Measurements from ENCODE around the gene MAPKBP1.

Gene MAPKBP1

DNA sequence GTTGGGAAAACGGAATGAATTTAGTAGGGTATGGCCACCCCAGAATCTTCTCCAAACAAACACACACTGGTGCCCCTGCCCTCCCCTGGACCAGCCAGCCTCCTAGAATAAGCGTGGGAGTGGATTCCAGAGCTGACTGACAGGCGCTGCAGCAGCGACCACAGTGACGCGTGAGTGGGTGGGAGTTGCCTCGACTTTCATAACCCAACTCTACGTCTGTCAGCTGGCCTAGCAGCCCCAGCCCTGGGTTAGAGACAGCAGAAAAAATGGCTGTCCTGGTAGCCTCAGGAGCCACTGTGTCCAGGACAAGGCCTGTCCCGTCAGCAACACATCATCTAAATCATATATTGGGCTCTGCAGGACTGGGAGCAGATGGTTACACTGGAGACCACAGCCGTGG, 74.3 kb downstream of the MAPKBP1 start:
- DNase-seq (ENCODE audit: low spot score) = no peak

DNA sequence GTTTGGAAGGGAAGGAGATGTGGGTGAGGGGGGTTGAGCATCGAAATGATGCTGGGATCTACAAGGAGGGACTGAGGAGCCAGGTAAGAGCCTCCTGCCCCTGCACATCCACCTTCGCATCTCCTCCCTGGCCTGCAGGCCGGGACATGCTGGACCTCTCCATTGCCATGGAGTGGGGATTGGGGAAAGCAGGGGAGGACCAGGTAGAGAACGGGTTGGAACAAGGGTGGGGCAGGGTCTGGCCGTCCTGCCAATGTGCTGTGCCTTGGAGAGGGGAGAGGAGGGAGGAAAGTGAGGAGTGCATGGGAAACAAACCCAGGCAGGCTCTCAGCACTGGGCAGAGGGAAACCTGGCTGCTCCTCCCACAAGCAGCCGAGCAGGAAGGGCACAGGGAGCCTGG, 74.9 kb downstream of the MAPKBP1 start:
- DNase-seq (ENCODE audit: low spot score) = no peak

DNA sequence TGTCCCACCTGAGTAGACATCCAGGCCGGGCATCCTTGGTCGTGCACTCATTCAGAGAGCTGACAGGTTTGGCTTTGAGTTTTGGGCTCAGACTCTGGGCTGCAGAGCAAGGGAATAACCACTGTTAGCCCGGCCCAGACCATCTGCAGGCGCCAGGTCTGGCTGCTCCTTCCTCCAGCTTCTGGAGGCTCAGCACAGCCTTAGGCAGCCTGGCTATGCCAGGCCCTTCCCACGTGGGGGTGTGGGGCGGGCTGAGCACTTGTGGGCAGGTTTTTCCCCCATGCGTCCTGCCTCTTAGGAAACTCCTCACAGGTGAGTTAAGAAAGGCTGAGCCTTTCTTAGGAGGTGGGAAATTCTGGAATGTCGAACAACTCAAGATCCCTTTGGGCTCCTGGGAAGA, 75.6 kb downstream of the MAPKBP1 start:
- DNase-seq (ENCODE audit: low spot score) = no peak

DNA sequence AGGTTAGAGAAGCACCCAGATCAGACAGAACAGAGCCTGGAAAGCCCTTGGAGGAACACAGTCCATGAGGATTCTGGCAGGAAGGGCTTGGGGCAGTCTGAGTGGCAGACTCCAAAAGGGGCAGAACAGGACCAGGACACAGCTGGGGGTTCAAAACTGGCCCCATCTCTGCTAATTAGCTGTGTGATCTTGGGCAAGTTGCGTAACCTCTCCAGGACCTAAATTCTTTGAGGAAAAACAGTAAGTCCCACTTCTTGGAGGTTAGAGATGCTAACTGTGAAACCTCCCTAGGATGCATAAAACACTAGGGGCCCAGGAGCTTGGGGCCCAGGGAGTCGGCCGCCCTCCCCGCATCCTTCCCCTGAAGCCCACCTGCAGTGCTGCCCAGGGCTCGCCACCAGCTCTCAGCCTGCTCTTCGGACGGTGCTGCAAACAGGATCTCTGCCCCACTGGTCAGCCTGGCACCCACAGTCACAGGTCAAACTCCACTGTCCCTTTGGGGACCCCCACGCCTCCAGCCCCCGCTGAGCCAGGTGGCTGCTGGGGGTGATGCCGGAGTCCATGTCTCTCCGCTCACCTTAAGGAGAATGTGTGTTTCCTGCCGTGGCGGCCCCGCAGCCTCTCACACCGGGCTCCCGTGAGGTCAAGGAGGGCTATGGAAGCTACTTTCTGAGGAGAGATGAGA, 76.3 kb downstream of the MAPKBP1 start:
- no peak for DNase-seq (ENCODE audit: low spot score)

DNA sequence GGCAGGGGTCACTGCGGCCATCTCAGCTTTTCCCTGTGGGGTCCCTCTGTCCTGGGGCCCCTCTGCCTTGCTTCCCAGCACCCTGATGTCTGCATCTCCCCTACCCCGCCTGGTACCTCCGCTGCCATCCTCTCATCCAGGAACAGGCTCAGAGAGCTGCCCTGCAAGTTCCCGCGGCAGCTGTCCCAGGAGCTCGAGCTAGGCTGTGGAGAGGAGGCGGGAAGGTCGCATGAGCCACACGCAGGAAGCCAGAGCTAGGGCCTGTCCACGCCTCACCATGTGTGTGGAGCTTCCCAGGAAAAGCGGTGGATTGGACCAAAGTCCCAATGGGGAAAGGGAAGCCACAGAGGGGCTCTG, 76.9 kb downstream of the MAPKBP1 start:
- DNase-seq (ENCODE audit: low spot score) = no peak

DNA sequence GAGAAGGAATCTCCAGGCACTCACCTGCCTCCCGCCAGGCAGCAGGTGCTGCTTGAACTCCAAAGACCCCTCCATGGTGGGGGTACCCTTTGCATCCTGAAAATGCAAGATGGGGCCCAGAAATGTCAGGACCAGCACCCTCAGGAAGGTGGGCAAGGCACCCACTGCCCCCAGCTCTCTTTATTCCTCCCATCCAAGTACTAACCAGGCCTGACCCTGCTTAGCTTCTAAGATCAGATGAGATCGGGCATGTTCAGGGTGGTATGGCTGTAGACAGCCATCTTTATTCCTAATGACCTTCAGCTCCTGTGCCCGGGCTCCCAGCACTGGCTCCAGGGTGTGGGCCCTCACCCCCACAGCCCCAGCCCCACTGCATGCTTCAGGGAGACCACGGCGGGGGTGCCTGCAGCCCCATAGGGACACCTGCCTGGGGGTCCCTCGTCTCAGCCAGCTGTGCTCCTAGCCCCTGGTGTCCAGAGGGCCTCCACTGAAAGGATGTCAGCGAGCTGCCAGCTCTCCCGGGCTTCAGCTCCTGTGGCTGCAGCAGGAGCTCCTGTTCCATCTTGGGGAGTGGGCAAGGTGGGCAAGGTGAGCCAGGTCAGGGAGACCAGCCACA, 77.6 kb downstream of the MAPKBP1 start:
- DNase-seq (ENCODE audit: low spot score) = no peak

DNA sequence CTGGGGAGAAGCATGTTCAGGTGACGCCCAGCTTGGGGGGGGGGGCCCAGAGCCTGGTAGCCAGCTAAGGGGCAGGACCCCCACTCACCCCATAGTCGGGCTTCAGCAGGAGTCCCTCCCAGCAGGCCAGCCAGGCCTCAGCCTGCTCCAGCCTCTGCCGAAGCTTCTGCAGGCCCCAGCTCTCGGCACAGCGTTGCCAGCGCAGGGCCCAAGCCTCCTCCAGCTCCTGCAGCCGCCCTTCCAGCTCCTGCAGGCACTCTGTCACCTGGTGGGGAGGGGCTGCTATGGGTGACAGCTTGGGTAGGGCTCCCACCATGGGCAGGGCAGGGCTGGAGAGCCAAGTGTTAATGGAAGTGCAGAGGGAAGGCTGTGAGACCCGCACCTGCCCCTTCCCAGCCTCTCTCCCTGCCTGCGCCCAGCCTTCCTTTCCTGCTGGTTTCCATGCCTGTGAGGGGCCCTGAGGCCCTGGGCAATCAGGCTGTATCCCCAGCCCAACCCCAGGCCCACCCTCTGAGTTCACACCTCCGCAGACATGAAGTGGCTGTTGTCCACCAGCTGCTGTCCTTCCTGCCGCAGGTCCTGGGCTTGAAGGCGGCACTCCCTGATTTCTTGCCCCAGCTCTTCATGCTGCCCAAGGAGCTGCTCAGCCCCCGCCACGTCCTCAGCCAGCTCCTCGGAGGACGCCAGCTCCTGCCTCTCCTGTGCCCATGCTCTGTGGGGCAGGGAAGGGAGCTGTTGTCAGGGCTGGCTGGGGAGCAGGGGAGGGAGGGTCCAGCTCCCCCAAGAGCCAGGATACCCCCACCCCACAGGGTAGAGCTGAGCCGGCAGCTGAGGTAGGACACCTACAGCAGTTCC, 78.7 kb downstream of the MAPKBP1 start:
- no peak for DNase-seq (ENCODE audit: low spot score)

DNA sequence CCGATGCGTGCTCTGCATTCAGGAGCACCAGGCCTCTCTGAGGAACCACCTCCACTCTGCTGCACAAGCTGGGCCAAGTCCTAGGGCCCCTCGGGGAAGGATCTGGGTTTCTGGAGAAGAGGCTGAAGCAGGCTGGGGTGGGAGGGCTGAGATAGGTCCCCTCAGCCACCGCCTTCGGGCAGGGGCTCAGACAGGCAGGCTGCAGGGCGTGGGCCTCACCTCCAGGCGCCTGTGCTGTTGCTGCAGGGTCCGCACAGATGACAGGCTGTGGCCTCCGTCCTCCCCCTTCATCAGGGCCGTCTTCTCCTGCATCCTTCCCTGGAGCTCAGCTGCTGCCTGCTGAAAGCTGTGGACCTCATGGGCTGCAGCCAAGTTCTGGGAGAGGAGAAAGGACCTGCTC, 79.5 kb downstream of the MAPKBP1 start:
- no peak for DNase-seq (ENCODE audit: low spot score)

DNA sequence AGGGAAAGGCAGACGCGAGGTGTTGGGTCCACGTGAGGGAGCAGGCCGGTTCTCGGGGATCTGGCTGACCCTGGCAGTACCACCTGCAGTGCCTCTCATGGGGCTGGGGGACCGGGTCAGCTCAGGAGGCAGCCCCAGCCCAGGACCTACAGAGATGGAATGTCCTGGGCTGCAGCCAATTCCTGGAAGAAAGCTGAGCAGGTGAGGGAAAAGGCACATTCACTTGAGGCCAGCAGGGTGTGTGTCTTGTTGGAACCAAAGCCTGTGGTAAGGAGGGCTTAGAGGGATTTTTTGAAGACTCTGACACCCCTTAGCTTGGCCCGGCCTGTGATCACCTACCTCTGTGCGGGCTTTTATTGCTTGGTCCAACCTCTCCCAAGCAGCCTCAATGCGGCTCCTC, 80.2 kb downstream of the MAPKBP1 start:
- DNase-seq (ENCODE audit: low spot score) = no peak

DNA sequence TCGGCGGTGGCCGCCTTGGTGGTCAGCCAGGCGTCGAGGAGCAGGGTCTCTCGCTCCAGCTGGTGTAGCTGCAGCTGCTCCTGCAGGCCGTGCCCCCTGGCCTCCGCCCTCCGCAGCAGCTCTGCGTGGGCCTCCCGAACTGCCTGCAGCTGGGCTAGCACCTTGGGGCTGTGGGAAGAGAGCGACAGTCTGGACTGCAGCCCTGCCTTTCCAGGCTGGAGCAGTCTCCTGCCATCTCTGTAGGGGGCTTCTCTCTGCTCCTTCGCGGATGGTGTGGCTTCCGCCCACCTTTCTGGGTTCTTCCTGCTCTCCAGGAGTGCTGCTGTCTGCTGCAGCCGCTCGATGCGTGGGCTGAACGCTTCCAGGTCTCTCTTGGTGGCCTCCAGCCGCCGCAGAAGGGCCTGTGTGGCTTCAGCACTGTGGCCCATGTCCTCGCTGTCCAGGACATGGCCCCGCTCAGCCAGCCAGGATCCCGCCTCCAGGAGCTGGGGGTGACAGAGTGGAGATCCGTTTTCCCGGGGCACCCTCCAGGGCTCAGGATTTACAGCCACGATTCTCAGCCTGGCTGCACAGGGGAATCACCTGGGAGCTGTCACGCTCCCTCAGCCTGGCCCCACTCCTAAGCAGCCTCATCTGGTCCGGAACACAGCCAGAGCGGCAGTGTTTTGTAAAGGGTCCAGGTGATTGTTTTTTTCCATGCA, 81.1 kb downstream of the MAPKBP1 start:
- DNase-seq (ENCODE audit: low spot score) = no peak

DNA sequence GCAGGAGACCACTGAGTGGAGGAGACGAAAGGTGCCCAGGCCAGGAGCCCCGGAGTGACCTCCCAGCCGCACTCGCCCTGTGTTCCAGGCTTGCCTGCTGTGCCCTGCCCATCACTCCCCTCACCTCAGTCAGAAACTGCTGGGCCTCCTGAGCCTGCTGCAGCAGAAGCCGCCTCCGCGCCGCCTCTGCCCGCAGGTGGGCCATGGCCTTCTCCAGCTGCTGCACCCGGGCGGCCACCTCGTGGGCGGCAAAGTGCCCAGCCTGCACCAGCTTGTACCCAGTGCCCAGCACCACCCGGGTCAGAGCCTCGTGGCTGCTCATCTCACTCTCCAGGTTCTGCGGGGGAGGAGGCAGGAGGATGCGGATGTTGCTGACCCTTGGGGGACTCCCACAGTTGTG, 82.0 kb downstream of the MAPKBP1 start:
- DNase-seq (ENCODE audit: low spot score) = no peak

DNA sequence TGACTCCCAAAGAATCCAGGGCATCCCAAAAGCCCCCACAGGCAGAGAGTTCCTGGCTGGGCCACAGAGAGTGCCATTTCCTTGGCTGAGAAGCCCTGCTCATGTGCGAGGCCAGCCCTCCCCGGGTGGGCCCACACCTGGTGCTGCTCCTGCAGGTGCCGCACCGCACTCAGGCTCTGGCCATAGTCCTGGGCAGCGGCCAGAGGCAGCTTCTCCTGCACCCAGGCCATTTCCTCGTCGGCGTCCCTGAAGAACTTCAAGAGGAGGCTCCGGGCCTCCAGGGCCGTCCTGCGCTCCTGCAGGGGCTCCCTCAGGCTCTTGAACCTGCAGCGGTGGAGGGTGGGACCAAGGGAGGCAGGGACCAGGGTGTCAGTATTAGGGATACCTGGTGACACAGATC, 82.4 kb downstream of the MAPKBP1 start:
- DNase-seq (ENCODE audit: low spot score) = no peak

DNA sequence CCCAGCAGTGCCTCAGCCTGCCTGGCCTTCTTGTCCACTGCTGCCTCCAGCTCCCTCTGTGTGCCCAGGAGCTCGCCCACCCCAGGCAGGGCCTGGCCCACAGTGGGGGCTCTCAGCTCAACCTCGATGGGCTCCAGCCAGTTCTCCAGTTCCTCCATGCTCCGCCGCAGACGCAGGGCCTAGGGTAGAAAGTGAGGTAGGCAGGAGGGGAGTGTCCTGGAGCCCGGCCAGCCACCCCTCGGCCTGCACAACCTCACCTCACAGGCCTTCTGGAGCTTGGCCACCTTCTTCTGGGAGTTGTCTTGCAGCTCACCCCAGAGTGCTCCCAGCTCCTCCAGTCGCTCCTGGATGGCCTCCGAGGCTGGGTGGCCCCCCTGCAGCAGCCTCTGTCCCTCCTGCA, 83.0 kb downstream of the MAPKBP1 start:
- DNase-seq (ENCODE audit: low spot score) = no peak

DNA sequence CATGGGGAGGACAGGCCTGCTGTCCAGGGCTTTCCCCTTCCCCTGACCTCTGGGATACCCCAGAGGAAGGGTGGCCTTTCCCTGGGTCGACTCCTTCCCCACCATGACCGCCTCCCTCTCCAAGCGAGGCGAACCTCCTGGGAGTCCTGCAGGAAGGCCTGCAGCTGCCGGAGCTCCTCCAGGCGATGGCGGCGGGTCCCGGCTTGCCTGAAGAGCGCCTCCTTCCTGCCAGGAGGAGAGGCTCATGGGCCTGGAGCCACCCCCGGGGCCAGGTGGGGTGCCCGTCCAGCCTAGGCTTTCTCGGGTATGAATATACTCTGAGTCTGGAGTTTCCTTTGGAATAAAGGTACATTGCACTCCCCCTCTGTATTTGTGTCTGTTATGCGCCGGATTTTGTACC, 84.5 kb downstream of the MAPKBP1 start:
- no peak for DNase-seq (ENCODE audit: low spot score)

DNA sequence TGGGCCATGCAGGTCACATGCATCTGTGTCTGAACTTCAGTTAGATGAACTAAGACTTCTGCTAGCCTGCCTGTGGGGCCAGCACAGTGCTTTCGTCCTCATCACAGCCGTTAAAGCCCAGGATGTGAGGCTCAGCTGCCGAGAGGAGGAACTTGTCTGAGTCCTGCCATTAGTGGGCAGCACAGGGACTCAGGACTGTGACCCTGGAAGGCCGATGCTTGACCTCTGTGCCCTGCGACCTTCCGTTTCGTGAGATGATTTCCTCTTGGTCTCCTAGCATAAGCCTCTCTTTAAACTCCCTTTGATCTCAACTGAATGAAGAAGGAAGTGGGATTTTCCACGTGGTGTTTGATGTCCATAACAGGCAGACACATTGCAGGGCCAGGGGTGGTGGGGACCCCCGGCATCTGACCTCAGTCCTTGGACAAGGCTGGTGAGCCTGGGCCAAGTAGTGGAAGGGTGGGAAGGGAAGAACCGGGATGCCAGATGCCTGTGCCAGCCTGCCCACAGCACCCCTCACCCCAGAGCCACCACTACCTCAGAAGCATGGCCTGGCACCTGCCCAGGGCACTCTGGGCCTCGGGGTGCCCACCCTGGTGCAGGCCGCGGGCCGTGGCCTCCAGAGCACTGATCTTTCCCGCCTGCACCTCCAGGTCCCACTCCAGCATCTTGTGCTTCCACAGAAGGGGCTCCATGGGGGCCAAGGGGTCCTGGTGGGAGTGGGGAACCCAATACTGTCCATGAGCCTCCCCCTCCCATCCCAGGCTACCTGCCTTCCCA, 86.0 kb downstream of the MAPKBP1 start:
- DNase-seq (ENCODE audit: low spot score) = no peak

DNA sequence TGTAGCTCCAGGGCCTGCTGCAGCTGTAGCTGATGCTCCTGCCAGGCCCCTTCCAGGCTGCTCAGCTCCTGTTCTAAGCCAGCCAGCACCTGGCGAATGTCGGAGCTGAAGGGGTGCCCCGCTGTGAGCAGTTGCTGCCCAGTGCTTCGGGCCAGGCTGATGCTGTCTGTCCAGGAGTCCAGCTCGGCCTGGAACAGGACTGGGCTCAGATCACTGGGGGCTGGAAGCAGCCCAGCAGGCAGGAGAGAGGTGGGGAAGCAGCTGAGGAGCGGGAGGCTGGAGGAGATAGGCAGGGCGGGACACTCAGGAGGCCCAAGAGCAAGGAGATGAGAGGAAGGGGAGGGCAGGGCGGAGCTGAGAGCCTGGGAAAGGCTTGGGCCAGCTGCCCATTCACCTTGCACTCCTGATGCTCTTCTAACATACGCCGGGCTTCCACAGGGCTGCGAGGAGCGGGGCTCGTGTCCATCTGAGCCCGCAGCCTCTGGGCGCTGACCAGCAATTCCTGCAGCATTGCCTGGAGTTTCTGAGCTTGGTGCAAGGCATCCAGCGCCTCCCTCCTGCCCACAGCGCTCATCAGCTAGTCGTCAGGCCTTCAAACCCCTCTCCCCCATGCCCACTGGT, 87.6 kb downstream of the MAPKBP1 start:
- DNase-seq (ENCODE audit: low spot score) = no peak

DNA sequence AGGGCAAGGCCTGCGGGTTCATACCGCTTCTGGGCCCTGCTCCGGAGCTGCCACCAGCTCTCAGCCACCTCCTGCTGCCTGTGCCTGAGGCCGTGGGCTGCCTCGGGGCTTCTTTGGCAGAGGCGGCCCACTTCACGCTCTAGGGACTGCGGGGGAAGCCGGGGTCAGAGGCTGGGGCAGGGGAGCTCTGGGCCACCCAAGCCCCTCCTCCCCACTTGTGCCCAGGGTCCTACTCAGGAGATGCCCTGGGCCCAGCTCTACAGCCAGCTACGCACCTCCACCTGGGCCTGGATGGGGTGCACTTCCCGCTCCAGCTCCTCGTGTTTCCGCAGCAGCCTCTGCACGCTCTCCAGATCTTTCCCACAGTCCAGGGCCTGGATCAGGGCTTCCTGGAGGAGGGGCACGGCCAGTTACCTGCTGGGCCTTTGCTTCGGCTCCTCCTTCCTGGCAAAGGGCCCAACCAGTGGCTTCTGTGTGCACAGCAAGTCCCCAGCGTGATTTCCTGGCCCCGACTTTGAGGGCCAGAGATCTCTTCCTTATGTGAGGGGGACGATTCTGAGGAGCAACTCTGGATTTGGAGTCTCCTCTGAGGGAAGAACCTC, 88.3 kb downstream of the MAPKBP1 start:
- no peak for DNase-seq (ENCODE audit: low spot score)

DNA sequence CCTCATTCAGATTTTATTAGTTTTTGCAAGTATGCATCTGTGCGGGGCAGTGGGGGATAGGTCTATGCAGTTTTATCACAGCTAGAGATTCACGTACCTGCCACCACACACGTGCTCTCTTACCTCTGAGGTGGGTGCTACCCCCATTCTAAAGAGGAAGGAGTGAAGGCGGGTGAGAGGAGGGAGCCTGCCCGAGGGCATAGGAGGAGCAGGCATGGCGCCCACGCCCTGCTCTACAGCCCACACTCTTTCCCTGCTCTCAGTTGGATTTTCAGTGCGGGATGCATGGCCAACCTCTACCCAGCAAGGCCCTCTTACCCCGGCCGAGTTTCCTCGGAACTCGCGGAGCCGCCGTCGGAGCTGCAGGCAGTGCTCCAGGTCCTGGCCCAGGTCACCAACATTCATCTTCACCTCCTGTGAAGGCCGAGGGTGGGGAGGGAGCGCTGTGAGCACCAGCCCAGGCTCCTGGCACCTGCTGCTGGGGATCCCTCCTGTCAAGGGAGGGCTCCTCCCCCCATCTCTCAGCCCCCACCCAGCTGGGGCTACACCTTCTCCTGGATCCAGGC, 91.3 kb downstream of the MAPKBP1 start:
- DNase-seq (ENCODE audit: low spot score) = no peak

DNA sequence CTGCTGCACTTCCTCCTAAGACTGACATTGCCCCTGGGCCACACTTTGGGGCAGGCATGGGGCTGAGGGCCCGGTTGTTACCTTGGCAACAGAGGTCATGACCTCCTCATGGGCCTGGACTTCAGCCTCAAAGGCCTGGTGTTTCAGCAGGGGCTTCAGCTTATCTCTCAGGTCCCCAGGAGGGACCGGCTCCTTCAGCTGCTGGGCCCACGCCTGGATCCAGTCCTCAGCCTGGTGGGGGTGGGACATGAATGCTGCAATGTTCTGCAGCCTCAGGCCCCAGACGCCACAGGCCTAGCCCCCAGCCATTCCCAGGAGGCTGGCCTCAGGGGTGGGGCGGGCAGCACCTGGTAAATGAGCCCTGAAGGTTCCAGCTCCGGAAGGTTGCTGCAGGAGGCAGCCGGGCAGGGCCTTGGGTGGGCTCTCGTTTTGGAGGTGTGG, 92.0 kb downstream of the MAPKBP1 start:
- no peak for DNase-seq (ENCODE audit: low spot score)

DNA sequence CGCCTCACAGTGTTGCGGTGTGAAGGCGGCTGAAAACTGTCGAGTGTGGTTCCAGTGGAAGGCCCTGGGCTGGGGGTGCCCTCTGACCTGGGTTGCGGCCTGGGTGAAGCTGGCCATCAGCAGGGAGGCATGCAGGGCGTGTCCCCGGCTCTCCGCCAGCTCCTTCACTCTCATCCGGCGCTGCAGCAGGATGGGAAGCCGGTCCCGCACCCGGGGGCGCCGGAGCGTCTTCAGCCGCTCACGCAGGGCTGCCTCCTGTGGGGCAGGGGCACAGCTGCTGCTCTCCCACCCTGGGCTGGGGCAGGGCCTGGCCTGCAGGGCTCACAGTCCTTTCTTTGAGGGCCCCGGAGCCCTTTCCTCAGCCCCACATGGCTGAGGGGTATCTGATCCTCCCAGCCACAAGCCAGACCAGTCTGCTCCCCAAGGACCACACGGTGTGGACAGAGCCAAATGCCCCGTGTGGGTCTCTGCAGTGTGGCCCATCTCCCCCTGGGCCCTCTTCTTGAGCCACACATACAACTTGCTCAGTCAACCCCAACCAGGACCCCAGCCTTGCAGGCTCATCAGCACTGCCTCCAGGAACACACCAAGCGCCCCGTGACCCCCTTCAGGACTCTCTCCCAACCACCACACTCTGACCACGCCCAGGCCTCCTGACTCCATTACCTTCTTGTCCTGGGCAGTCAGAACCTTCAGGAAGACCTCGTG, 92.7 kb downstream of the MAPKBP1 start:
- no peak for DNase-seq (ENCODE audit: low spot score)
